GM19395 (cell line): ENCODE results near the gene PIWIL4.

Experiments used
- ATAC-seq: cut with Tn5 transposase; IDR thresholded peaks from one replicate; pipeline ENCODE4 v1.9.1; 2021; ENCODE audit warnings: mild to moderate bottlenecking, moderate library complexity; ENCODE audit not compliant: unreplicated experiment

PIWIL4 gene

DNA sequence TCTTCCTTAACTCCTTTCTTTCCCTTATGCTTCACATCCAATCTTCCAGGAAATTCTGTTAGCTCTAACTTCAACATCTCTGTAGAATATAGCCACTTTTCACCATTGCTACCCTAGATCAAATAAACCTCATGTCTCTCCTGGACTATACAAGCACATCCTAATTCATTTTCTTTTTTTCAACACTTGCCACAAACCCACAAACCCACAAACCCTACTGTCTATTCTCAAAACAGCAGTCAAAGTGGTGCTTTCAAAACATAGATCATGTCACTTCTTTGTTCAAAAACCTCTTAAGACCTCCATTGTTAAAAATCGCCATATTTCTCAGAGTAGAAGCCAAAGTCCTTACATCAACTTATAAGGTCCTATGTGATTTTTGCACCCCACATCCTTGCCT lies 94.3 kb downstream of the PIWIL4 start:
- no peak for ATAC-seq

GRCh38 chr11:94662065-94662779 lies 95.1 kb downstream of the PIWIL4 start:
- ATAC-seq: no peak

GRCh38 chr11:94662846-94663390 lies 95.8 kb downstream of the PIWIL4 start:
- no peak for ATAC-seq

- ATAC-seq: no peak
Measured at GRCh38 chr11:94664346-94664745, 97.2 kb downstream of the PIWIL4 start.

GRCh38 chr11:94665116-94665659 lies 98.0 kb downstream of the PIWIL4 start:
- no peak for ATAC-seq

- ATAC-seq: no peak
Measured at GRCh38 chr11:94666792-94667721, 99.9 kb downstream of the PIWIL4 start.

DNA sequence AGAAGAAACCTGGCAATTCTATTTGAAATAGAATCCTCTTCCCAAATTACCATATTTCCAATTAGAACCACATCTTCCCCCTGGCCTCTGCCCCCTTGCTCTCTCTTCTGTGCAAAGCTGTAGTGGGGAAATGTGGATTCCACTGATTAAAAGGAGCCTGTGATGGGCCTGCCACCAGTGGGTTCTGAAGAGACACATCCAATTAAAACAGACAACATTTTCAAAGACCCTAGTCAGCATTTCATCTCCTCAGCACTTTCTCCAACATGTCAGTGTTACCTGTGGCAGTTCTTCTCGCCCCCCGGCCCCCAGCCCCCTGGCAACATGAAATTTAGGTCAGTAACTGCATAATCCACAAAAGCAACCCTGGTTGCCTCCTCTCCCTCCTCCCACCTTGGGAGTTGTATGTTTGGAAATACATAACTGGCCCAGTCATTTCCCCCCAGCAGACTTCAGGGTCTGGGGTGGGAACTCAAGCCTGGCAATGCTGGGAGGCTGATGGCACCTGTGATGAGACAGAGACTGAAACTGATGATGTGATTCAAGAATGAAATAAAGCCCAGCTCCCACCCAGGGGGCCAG lies 101.1 kb downstream of the PIWIL4 start:
- no peak for ATAC-seq

DNA sequence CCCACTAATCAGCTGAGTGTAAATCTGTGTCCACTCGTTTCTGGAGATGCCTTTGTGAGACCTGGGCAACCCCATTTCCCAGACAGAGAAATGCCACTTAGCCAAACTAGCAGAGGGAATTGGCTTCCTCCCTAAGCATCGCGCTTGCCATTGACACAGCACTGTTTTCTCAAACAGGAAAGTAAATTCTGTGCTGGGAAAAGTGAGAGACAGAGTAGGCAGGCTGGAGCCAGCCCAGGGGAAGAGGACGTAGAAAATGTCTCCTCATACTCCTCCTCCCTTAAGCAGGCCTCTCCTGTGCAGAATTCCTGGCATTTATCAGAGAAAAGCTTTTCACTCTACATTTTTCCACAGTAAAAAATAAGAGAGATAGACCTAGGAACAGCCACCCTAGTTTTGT lies 101.9 kb downstream of the PIWIL4 start:
- no peak for ATAC-seq
